ENCODE measurements around the gene CLK2.
"Not testable (repeated sequence)": the region's sequence is repeated elsewhere in the genome, so short reads cannot be mapped to it uniquely, and the experiment has no call there.

The CLK2 gene

GRCh38 chr1:155244368-155245162 lies 28.7 kb downstream of the CLK2 start:
- H3K4me3 ChIP-seq (ENCODE audit: low read depth, low read length), result peak overlapping the region; percentile 68
- peak; percentile 38 for TF ChIP-seq CTCF (IDR thresholded peaks at IDR 0.05; ENCODE audit: low read depth, low read length)
- in situ Hi-C loops (cut with HindIII; ENCODE audit: low sequenced_read_pairs), result no loop called here
- DNase-seq (ENCODE audit: low read depth, low spot score), result peak; percentile 100

- in situ Hi-C loops (cut with HindIII; ENCODE audit: low sequenced_read_pairs), result no loop called here
- no peak for TF ChIP-seq CTCF (IDR thresholded peaks at IDR 0.05; ENCODE audit: low read depth, low read length)
- H3K4me3 ChIP-seq (ENCODE audit: low read depth, low read length), result peak overlapping the region; percentile 68
- DNase-seq (ENCODE audit: low read depth, low spot score), result no peak
Observed at GRCh38 chr1:155242805-155243358, 30.4 kb downstream of the CLK2 start.

GRCh38 chr1:155241841-155242264 lies 31.5 kb downstream of the CLK2 start:
- TF ChIP-seq CTCF (IDR thresholded peaks at IDR 0.05; ENCODE audit: low read depth, low read length), result no peak
- no peak for DNase-seq (ENCODE audit: low read depth, low spot score)
- no peak overlapping the region for H3K4me3 ChIP-seq (ENCODE audit: low read depth, low read length)
- in situ Hi-C loops (cut with HindIII; ENCODE audit: low sequenced_read_pairs), result no loop called here

- in situ Hi-C loops (cut with HindIII; ENCODE audit: low sequenced_read_pairs), result no loop called here
- DNase-seq (ENCODE audit: low read depth, low spot score), result peak; percentile 80
Observed at GRCh38 chr1:155241069-155241679, 32.1 kb downstream of the CLK2 start.

GRCh38 chr1:155236451-155236850 lies 36.9 kb downstream of the CLK2 start:
- no peak for TF ChIP-seq CTCF (IDR thresholded peaks at IDR 0.05; ENCODE audit: low read depth, low read length)
- in situ Hi-C loops (cut with HindIII; ENCODE audit: low sequenced_read_pairs), result no loop called here
- H3K4me3 ChIP-seq (ENCODE audit: low read depth, low read length), result no peak overlapping the region
- no peak for DNase-seq (ENCODE audit: low read depth, low spot score)

More at GRCh38 chr1:155241069-155241679, 32.1 kb downstream of the CLK2 start:
- no peak for TF ChIP-seq CTCF (IDR thresholded peaks at IDR 0.05; ENCODE audit: low read depth, low read length)
- H3K4me3 ChIP-seq (ENCODE audit: low read depth, low read length), result peak overlapping the region; percentile 36

GRCh38 chr1:155235375-155235774 lies 37.9 kb downstream of the CLK2 start:
- H3K4me3 ChIP-seq (ENCODE audit: low read depth, low read length); DNase-seq (ENCODE audit: low read depth, low spot score); in situ Hi-C loops (cut with HindIII; ENCODE audit: low sequenced_read_pairs): not testable (repeated sequence)

- DNase-seq (ENCODE audit: low read depth, low spot score); H3K4me3 ChIP-seq (ENCODE audit: low read depth, low read length); in situ Hi-C loops (cut with HindIII; ENCODE audit: low sequenced_read_pairs): not testable (repeated sequence)
Observed at GRCh38 chr1:155233502-155233901, 39.8 kb downstream of the CLK2 start.

GRCh38 chr1:155232001-155232978 lies 41.0 kb downstream of the CLK2 start:
- in situ Hi-C loops (cut with HindIII; ENCODE audit: low sequenced_read_pairs); H3K4me3 ChIP-seq (ENCODE audit: low read depth, low read length): not testable (repeated sequence)
- peak; percentile 69 for DNase-seq (ENCODE audit: low read depth, low spot score)

GRCh38 chr1:155231302-155231701 lies 42.0 kb downstream of the CLK2 start:
- H3K4me3 ChIP-seq (ENCODE audit: low read depth, low read length); DNase-seq (ENCODE audit: low read depth, low spot score); in situ Hi-C loops (cut with HindIII; ENCODE audit: low sequenced_read_pairs): not testable (repeated sequence)

All from astrocyte of the spinal cord (primary cell).